H7 (cell line): ENCODE data around the gene PRKCB. TPM values are rescaled to one million over a fixed set of nuclear protein-coding genes. Genes with fewer than 3 reads are reported as not detected.

Source experiments
- DNase-seq: peaks from one replicate; pipeline ENCODE4 v3.0.0; 2012
- H3K27me3 ChIP-seq: 2 replicates; pipeline ENCODE4 v1.6.0; 2011; ENCODE audit warnings: mild to moderate bottlenecking, low read length; ENCODE audit not compliant: control insufficient read depth, insufficient read depth
- H3K36me3 ChIP-seq: replicated peaks from 2 replicates; pipeline ENCODE4 v1.5.1; 2011; ENCODE audit warnings: low read length; ENCODE audit not compliant: control insufficient read depth, insufficient read depth
- H3K4me3 ChIP-seq: 2 replicates; pipeline ENCODE4 v1.5.1; 2011; ENCODE audit warnings: low read depth, mild to moderate bottlenecking, control low read depth, low read length, moderate library complexity; ENCODE audit not compliant: insufficient read depth
- total RNA-seq: library from RNA; depleted of rRNA; stranded (reverse); fragments of >200 nt; shearing (Covaris generic); gene quantifications from 2 replicates; pipeline ENCODE4 v1.2.3, GENCODE V29; 2014

PRKCB gene
- total RNA-seq, 1 experiment from 2014 or later, result 0.80 TPM

DNA sequence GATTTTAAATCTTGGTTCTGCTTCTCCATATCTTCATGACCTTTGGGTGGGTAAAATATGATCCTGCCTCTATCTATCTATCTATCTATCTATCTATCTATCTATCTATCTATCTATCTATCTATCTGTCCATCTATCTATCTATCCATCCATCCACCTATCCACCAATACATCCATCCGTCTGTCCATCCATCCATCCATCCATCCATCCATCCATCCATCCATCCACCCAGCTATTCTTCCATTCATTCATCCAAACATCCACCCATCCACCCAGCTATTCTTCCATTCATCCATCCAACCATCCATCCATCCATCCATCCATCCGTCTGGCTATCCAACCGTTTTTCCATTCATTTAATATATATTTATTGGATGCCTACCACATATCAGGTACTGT lies 11.5 kb downstream of the PRKCB start:
- DNase-seq, result no peak
- Histone ChIP-seq H3K4me3 (no peak overlapping the region), H3K27me3 (peaks cover 3% of the 10 kb centered on the region; the same call in 1 of the 2 replicates), H3K36me3 (no peaks in the 10 kb centered on the region)

DNA sequence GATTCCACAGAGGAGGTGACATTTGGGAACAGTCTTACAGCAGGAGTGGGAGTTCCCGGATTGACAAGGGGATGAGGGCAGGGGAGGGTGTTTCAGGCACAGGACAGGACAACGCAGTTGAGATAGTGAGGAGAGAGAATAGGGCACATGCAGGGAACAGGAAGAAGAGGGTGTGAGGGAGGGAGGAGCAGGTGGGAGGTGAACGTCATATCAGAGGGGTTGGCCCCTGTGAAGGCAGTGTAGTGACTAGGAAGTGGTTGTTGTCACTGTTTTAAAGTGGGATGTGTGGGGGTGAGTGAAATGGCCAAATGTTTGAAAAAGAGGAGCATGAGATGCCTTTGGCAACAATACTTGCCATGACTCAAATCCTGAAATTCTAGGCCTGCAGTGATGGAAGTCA lies 12.2 kb downstream of the PRKCB start:
- Histone ChIP-seq H3K27me3 (peaks cover 3% of the 10 kb centered on the region; the same call in 1 of the 2 replicates), H3K36me3 (no peaks in the 10 kb centered on the region), H3K4me3 (no peak overlapping the region)
- DNase-seq, result no peak

DNA sequence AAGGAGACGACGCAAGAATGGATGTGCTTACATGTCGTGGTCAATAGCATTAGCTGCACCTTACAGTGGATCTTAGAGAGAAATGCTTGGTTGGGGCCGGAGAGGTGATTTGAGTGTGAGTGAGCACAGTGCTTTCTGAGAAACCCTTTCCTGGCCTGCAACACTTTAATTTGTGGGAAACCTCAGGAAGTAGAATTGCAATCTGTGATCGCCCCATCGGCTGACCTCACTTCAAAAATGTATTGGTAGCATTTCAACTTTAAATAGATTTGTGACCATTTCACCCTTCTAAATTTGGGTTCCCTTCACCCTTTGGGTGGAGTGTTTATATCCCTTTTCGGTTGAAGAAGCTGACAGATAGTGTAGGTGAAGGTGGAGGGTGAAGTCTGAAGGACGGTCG lies 13.2 kb downstream of the PRKCB start:
- H3K27me3 ChIP-seq, result peaks cover 3% of the 10 kb centered on the region; the same call in 1 of the 2 replicates

DNA sequence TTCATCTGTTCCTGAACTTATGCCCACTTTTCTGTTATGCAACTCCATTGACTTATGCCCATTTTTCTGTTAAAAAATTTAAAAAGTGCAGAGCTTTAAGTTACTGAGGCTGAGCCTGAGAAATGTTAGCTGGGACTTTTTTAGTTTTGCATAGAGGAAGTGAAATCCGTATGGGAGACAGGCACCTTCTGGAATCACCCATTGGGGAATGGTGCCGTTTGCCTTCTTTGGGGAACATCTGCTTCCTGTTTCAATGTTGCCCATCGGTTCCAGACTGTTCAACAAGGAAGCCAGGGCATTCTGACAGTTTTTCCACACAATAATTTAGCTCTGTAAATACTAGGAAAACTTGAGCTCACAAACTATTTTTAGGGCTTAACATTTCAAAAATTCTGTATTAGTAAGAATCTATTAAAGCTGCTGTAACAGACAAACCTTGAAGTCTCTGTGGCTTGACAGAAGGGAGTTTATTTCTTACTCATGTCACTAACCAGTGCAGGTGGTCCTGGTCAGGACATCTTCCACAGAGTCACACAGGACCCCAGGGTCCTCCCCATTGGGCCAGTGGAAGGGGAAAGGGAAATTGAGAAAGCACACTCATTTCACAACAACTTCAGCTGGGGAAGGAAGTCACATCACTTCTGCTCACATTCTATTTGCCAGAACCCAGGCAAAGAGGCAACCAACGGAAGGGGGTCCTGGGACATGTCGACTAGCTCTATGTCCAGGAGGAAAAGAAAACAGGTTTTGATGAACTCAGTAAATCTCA lies 17.2 kb downstream of the PRKCB start:
- DNase-seq, result no peak
- Histone ChIP-seq H3K36me3 (no peaks in the 10 kb centered on the region), H3K27me3 (peaks cover 4% of the 10 kb centered on the region; the same call in 1 of the 2 replicates), H3K4me3 (no peak overlapping the region)

More for the DNA sequence above, 13.2 kb downstream of the PRKCB start:
- no peak overlapping the region for H3K4me3 ChIP-seq
- DNase-seq, result no peak
- H3K36me3 ChIP-seq, result no peaks in the 10 kb centered on the region

DNA sequence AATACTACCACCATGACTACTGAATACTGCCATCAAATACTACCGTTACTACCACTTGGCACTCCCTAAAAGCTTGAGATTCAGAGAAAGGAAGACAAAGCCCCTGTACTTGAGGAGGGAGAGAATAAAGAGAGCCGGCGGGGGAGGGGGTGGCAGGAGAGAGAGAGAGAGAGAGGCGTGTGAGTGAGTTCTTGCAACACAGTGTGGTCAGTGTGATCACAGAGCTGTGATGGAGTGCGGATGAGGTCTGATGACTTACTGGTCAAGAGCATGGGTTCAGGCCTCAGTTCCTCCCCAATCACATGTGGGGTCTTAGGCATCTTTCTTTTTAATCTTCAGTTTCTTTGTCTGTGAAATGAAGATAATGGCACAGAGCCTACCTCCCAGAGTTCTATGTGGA lies 19.2 kb downstream of the PRKCB start:
- peaks cover 17% of the 10 kb centered on the region; the same call in 1 of the 2 replicates for H3K27me3 ChIP-seq
- no peak for DNase-seq
- H3K36me3 ChIP-seq, result no peaks in the 10 kb centered on the region
- no peak overlapping the region for H3K4me3 ChIP-seq

DNA sequence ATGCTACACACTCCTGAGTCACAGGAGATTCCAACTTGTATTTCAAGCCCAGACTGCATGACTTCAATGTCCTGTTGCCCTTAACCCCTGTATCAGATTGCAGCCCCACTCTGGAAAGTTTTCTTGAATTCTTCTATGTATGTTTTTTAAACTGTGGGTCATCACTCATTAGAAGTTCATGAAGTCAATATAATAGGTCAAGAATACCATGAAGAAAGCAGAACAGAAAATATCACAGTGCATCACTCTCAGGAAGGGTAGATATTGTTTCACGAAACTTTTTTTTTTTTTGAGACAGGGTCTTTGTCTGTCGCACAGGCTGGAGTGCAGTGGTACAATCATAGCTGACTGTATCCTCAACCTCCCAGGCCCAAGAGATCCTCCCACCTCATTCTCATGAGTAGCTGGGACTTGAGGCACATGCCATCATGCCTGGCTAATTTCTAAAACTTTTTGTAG lies 20.5 kb downstream of the PRKCB start:
- DNase-seq, result no peak
- no peaks in the 10 kb centered on the region for H3K36me3 ChIP-seq
- H3K27me3 ChIP-seq, result peaks cover 20% of the 10 kb centered on the region; the same call in 1 of the 2 replicates
- no peak overlapping the region for H3K4me3 ChIP-seq

DNA sequence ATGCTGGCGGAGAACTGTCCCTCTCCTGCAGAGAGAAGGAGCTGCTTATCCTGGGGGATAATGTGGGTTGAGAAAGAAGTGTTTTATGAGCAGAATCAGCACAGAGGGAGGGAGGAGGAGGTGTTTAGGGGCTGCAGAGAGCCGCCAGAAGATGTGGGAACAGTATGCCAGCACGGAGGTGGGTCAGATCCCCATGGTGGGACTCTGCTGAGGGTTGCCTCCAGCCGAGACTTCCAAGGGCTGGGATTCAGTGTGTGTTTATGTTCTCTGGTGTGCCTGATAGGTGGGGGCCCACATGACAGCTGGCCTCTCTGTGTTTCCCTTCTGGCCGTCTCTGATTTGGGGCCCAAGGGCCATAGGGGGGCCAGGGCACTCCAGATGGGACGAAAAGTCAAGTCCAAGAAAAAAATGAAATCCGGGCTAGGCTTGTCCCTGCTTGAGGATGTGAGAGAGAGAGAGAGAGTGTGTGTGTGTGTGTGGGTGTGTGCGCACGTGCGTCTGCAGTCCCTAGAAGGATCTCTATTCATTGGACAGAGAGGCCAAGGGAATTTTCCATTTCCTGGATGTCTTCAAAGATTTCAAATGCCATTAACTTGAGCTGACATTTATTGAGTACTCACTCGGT lies 21.6 kb downstream of the PRKCB start:
- H3K27me3 ChIP-seq, result peaks cover 26% of the 10 kb centered on the region
- no peak for DNase-seq
- no peak overlapping the region for H3K4me3 ChIP-seq

DNA sequence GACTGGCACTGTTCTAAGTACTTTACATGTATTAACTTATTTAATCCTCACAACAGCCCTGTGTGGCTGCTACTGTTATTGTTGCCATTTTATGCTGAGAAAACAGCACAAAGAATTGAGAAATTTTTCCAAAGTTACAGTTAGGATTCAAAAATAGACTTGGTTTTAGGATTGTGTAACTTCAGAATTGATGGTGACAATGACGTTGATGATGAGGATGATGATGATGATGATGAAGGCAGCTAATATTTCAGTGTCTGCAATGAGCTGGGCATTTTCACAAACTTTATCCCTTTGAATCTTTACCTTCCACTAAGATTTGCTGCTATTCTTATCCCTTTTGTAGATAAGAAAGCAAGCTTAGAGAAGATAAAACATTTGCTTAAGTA lies 22.1 kb downstream of the PRKCB start:
- Histone ChIP-seq H3K36me3 (no peaks in the 10 kb centered on the region), H3K27me3 (peaks cover 30% of the 10 kb centered on the region), H3K4me3 (no peak overlapping the region)
- no peak for DNase-seq

More for the DNA sequence above, 21.6 kb downstream of the PRKCB start:
- H3K36me3 ChIP-seq, result no peaks in the 10 kb centered on the region

DNA sequence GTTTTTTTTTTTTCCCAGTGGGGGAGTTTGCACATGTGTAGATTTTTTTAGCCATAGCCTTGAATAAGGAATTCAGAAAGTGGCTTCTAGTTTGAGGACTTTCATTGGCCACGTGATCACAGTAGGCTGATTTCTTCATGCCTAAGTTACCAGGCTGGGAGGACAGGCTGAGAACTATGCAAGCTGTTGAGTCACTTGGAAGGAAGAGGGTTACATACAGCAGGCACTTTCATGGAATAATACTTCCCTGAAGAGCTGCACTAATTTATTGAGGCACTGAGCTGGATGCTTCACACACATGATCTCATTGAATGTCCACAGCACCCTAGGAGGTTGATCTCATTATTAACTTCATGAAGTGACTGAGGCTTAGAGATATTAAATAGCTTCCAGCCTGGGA lies 22.8 kb downstream of the PRKCB start:
- H3K36me3 ChIP-seq, result no peaks in the 10 kb centered on the region
- H3K4me3 ChIP-seq, result no peak overlapping the region
- no peak for DNase-seq
- H3K27me3 ChIP-seq, result peaks cover 33% of the 10 kb centered on the region

DNA sequence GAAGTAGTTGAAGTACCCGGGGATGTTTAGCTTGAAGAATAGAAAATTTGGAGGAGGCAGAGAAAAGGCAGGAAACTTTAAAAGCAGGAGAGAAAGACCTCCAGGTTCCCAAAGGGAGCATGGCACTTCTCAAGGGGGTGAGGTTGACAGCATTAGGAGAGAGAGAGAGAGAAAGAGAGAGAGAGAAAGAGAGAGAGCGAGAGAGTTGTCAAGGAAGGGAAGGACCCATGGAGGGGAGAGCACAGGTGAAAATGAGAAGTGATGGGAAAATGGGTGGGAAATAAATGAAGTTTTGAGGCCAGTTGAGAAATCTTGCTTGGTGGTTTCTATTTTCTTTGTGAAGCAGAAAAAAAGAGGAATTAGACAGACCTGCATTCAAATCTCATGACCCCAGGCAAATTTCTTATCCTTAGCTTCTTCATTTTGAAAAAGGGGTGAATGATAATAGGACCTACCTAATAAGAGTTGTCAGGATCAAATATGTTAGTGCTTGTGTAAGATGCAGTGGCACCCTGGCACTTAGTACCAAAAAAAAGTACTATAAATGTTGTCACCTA lies 24.0 kb downstream of the PRKCB start:
- peaks cover 45% of the 10 kb centered on the region for H3K27me3 ChIP-seq
- no peak for DNase-seq
- no peaks in the 10 kb centered on the region for H3K36me3 ChIP-seq
- no peak overlapping the region for H3K4me3 ChIP-seq

DNA sequence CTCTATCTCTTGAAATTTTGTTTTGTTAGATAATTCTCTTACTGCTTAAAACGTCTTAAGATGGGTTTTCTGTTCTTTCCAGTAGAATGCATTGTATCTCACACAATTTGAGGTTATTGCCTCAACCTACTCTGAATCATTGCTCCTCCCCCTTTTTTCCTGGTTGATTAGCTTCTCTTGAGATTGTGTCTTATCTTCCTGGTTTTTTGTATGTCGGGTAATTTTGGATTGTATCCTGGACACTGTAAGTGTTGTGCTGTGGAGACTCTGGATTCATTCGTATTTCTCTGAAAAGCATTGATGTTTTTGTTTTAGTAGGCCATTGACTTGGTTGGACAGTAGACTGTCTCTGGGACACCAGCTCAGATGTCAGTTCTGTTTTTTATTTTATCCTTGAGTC lies 26.1 kb downstream of the PRKCB start:
- no peak for DNase-seq
- H3K4me3 ChIP-seq, result no peak overlapping the region
- H3K27me3 ChIP-seq, result peaks cover 56% of the 10 kb centered on the region
- no peaks in the 10 kb centered on the region for H3K36me3 ChIP-seq

DNA sequence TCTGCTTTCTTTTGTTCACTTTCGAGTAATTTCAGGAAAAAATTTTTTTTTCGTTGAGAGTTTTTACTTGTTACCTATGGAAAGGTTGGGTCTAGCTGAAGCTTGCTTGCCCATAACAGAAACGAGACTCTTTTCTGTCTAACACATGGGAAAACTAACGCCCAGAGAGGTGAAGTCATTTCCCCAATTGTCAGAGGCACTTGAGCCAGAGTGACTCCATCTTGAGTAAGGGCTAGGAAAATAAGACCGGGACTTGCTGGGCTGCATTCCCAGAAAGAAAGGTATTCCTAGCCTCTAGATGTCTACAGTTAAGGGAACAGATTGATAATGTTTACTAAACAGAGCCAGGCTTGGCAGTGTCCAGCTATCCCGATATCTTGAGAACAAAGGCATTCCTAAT lies 26.8 kb downstream of the PRKCB start:
- DNase-seq, result no peak
- peaks cover 56% of the 10 kb centered on the region for H3K27me3 ChIP-seq

DNA sequence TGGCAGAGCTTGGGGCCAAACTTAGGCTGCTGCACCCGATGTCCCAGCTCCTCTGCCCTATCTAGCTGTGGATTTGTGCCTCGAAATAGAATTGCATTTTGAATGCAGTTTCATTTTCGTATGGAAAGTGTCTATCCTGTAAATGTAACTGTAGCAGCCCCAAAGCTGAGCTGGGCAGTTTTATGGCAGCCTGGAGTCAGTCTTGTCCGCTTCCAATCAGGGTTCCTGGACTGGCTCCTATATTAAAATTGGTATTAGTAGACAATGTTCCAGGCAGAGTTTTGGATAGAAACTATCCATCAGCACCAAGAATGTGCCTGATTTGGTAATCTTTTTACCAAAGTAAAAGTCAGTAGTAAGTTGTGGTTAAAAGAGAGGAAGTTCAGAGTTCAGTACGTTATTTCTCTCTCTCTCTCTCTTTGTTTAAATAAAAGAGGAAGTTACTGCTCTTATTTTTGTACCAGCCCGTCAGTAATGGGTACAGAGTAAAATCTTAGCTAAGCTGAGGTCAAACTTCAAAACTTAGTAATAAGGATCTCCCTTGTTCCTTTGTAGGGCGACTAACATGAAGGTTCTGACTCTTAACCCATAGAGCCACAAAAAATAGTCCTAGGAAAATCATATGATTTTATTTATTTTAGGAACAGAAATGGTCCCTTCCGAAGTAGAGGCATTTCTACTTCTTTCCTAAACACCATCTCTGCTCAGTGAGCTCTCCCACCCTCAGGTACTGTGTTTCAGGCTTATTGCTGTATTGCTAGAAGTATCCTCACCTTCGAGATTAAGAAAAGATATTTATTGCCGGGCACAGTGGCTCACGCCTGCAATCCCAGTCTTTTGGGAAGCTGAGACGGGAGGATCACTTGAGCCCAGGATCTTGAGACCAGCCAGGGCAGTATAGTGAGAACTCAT lies 28.0 kb downstream of the PRKCB start:
- H3K27me3 ChIP-seq, result peaks cover 59% of the 10 kb centered on the region
- no peak for DNase-seq

More for the DNA sequence above, 26.8 kb downstream of the PRKCB start:
- no peaks in the 10 kb centered on the region for H3K36me3 ChIP-seq
- no peak overlapping the region for H3K4me3 ChIP-seq

DNA sequence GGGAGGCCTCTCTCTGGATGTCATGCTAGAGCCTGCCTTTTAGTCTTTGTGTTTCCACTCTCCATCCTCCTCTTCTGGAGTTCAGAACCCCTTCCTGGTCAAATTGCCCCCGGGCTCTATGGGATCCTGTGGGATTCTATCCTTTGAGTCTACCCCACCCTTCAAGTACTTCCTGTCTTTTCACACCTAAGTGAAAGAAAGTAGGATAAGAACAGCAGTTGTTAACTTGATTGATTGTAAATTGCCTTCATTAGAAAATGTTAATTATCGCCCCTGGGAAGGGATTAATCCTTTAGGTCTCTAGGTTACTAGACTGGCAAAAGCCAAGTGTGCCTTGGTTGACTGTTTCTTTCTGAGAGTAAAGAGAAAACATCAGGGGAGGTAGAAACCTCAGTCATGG lies 30.1 kb downstream of the PRKCB start:
- H3K27me3 ChIP-seq, result peaks cover 50% of the 10 kb centered on the region
- peak; percentile 22 for DNase-seq
- no peaks in the 10 kb centered on the region for H3K36me3 ChIP-seq
- H3K4me3 ChIP-seq, result no peak overlapping the region

More for the DNA sequence above, 28.0 kb downstream of the PRKCB start:
- Histone ChIP-seq H3K36me3 (no peaks in the 10 kb centered on the region), H3K4me3 (no peak overlapping the region)
